GM19328 (cell line): ENCODE measurements around the gene TADA3.

Experiments used
- ATAC-seq: cut with Tn5 transposase; IDR thresholded peaks from one replicate; pipeline ENCODE4 v1.9.1; 2021; ENCODE audit warnings: mild to moderate bottlenecking, moderate library complexity; ENCODE audit not compliant: unreplicated experiment

TADA3 gene, protein sequence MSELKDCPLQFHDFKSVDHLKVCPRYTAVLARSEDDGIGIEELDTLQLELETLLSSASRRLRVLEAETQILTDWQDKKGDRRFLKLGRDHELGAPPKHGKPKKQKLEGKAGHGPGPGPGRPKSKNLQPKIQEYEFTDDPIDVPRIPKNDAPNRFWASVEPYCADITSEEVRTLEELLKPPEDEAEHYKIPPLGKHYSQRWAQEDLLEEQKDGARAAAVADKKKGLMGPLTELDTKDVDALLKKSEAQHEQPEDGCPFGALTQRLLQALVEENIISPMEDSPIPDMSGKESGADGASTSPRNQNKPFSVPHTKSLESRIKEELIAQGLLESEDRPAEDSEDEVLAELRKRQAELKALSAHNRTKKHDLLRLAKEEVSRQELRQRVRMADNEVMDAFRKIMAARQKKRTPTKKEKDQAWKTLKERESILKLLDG

DNA sequence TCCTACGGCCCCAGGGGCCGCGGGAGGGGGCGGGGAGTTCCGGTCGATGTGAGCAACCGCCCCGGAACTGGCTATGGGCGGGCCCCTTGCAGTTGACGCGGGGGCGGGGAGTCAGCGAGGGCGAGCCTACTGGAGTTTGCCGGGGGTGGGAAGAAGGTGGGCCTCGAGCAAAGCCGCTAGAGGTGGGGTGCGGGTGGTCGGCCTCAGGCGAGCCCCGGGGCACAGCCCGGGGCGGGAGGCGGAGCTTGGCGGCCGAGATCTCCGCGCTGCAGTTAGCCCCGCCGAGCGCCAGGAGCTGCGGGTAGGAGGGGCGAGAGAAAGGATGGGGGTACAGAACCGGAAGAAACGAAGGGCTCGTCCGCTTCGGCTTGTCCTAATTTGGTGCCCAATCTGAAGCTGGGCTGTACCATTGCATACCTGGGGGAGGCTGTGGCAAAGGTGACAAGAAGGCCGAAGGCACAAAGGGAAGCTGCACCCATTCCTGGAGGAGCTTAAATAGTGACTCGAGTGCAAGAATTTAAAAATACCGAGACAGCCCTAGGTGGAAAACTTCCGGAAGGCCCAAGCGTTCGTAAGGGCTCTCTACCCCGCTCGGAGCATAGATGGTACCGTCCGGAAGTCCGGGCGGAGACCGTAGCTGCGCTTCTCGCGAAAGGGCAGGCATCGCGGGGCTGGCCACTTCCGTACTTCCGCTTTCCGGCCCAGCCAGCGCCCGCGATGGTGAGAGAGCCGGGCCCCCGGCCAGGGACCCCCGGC lies at the start of gene TADA3, which contains the start of gene ARPC4:
TADA3 (minus strand) TSS at position 69 of the 756 bp plus-strand sequence. CDS start 1,007 bp downstream, outside the sequence.
ARPC4 (plus strand) TSS at position 678 of the 756 bp plus-strand sequence; CDS start at position 718, 40 bp downstream.
- ATAC-seq, result peak; percentile 69

DNA sequence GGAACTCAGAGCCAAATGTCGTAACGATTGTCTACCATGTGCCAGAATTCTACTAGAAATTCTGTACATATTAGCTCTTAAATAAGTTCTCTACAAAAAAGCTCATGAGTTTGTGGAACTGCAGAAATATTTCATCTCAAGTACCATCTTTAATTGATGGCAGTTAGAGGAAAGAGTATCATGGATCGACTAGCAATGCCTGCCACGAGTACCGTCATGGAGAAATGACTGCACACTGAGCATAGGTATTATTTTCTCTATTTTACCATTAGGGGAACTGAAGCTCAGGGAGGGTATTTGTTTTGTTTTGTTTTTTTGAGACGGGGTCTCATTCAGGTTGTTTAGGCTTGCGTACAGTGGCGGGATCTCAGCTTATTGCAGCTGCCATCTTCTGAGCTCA lies 48.7 kb upstream of the TADA3 start:
- ATAC-seq, result no peak

DNA sequence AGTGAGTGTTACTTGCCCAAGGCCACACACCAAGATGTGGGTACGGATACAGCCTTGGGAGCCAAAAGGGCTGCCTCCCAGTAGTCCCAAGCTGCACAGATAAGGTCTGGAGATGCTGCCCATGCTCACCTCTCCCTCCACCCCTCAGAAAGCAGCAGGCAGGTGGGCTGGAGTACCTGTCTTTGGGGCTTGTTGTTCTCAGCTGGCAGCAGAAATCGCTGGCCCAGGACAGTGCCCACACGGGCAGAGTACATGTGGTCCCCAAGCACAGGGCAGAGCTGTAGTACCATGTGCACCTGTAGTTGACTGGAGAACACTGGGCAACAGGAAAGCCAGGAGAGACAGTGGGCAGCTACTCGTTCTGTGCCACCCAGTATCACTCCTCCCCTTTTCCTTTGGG lies 46.6 kb upstream of the TADA3 start:
- ATAC-seq, result no peak

DNA sequence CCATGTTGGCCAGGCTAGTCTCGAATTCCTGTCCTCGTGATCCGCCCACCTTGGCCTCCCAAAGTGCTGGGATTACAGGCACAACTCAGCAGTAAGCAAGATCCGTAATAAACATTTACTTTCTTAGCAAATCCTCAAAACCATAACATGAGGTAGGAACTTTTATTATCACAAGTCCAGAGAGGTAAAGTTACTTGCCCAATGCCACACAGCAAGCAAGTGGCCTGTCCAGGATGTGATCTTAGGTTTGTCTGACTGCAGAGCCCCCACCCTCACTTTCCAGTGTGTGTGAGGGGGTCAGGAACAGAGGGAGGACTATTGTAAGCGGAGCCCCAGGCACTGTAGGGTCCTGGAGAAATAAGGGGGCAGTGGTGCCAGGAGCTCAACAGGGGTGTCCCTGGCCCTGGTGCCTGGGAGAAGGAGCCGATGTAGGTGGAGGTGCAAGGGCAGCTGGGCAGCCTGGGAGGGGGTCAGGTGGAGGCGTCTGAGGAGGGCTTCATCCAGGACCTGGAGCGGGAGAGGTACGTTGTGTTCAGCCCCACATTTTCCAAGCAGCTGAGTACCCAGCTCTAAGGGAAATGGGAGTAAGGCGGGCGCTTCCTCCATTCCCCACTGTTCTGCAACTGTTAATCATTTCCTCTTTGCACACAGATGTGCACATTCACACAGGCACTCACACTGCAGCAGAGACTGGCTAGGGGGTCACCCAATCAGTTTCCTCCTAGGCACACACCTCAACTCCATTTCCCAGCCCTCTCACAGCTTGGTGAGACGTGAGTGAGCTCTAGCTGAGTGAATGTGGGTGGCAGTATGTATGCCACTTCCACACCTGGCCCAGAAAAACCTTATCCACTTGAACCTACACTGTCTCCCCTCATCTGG lies 45.7 kb upstream of the TADA3 start:
- ATAC-seq, result no peak

DNA sequence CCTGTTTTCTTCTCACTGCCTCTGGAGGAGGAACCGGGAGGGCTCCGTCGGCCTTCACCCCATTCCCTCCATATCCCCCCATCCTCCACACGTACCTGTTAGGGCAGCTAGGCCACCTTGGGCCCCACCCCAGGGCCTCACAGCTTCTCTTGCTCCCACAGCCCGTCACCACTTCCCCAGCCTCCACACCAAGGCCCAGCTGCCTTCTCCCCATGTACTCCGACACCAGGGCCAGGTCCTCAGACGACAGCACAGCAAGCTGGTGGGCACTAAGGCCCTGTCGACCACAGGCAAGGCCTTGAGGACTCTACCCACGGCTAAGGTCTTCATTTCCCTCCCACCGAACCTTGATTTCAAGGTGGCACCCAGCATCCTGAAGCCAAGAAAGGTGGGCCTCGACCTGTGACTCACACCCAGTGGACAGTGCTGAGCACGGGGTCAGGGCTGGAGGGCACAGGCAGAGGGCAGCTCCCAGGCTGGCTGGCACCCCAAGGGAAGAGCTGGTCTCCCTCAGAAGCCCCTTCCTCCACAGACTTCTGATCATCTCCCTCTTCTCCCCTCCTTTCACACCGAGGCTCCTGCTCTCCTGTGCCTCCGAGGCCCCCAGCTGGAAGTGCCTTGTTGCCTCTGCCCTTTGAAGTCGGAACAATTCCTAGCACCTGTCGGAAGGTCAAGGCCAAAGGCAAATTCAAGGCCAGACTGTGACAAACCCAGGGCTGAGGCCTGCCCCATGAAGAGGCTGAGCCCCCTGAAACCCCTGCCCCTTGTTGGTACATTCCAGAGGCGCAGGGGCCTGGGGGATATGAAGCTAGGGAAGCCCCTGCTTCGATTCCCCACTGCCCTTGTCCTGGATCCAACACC lies 42.5 kb upstream of the TADA3 start:
- ATAC-seq, result no peak

DNA sequence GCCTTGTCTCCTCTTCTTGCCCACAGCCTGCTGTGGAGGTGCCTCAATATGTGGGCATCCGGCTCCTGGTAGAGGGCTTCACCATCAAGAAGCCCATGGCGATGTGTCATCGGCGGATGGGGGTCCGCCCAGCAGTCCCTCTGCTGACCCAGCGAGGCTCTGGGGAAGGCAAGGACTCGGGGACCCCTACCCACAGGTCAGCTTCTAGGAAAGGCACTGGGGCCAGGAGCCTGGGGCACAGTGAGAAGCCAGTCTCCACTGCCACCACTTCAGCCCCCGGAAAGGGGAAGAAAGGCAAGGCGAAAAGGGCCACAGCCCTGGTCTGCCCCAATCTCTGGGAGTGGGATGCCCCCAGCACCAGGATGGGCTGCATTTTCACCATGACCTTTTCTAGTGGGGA lies 40.8 kb upstream of the TADA3 start:
- ATAC-seq, result no peak

DNA sequence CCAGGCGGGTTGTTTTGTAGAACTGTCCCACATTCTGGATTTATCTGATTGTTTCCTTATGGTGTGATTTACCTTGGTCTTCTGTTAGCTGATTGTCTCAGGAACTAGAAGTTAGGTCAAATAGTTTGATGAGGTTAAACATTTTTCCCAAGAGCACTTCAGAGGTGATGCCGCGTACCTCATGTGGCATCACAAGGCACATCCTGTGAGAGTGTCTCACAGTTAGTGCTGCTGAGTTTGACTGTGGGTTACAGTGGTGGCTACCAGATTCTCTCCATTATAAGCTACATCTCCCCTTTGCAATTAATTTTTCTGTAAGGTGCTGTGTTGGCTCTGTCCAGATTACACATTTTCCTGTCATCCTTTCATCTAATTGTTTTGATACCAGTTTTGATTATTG lies 39.0 kb upstream of the TADA3 start:
- ATAC-seq, result no peak

DNA sequence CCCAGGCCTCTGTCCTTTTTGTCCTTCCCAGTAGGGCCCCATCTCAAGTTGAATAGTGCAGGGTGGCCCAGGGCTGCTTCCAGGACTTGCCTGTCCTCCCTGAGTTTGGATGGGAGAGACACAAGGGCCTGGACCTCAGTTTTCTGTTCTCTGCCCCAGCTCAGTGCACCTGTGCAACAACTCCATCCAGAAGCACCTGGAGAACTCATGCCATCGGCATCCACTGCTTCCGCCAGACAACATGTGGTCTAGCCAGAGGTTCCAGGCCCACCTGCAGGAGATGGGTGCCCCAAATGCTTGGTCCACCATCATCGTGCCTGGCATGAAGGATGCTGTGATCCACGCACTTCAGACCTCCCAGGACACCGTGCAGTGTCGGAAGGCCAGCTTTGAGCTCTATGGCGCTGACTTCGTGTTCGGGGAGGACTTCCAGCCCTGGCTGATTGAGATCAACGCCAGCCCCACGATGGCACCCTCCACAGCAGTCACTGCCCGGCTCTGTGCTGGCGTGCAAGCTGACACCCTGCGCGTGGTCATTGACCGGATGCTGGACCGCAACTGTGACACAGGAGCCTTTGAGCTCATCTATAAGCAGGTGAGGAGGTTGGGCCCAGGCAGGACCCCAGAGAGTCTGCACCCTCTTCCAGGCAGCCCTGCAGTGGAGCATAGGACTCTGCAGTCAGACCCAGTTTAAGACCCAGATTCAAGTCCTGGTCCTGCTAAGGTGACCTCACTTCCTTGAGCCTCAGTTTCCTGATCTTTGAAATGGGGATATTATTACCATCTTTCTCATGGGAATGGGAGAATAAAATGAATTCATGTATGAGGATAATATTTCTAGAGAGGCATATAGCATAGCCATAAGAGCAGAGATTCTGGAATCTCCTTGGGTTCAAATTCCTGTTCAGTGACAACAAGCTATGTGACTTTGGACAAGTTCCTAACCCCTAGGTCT lies 36.8 kb upstream of the TADA3 start:
- no peak for ATAC-seq

DNA sequence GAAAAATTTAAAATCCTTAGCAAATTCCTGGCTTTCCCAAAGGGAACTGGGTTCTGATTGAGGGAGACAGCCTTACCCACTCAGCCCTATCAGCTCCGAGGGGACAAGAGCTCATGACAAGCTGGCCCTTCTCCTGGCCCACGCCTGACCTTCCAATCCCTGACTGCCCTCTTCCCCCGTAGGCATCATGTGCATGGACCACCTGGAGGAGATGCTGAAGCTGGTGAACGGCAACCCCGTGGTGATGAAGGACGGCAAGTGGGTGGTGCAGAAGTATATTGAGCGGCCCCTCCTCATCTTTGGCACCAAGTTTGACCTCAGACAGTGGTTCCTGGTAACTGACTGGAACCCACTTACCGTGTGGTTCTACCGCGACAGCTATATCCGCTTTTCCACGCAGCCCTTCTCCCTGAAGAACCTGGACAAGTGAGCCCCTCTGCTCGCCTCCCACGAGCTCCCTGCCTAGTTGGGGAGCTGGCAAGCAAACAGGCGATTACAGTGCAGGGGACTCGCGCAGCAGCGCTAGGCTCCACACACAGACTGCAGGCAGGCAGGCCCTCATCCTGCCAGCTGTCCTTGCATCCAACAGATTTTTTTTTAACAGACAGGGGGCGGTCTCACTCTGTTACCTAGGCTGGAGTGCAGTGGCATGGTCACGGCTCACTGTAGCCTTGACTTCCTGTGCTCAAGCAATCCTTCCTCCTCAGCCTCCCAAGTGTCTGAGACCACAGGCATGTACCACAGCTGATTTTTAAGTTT lies 34.7 kb upstream of the TADA3 start:
- ATAC-seq, result no peak

DNA sequence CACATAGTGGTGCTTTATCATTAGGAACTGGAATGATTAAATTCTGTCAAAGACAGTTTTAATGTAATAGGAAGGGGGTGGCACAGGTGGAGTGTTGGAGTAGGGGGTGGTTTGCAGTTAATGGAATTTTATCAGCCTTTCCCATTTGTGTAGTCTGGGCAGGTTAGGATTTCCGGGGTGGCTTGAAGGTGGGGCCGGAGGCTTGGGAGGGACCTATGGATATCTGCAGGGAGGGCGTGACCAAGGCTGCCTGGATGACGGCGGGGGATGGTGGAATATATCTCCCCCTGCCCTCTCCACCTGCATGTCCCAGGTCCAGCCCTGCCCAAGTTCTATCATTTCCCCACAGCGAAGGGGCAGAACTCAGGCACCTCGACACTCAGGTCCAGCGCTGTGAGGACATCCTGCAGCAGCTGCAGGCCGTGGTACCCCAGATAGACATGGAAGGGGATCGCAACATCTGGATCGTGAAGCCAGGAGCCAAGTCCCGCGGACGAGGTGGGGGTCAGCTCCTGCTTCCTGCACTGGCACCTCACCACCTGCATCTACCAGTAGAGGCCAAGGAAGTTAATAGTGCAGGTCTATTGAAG lies 33.3 kb upstream of the TADA3 start:
- no peak for ATAC-seq

DNA sequence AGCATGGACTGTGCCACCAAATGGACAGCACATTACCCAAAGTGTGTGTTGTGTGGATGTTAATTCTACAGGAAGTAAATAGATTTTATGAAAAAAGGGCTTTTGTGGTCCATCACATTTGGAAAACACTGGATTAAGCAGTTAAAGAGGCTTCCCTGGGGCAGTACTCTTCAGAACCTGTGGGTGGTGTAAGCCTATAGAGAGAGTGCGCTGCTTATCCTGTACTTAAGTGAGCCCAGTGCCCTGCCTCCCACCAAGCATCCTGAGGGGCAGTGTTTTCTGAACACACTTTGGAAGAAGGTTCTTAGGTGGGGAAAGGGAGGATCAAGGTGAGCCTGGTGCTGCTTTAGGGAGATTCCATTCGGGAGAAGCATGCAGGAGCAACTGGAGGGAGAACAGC lies 28.7 kb upstream of the TADA3 start:
- ATAC-seq, result no peak

DNA sequence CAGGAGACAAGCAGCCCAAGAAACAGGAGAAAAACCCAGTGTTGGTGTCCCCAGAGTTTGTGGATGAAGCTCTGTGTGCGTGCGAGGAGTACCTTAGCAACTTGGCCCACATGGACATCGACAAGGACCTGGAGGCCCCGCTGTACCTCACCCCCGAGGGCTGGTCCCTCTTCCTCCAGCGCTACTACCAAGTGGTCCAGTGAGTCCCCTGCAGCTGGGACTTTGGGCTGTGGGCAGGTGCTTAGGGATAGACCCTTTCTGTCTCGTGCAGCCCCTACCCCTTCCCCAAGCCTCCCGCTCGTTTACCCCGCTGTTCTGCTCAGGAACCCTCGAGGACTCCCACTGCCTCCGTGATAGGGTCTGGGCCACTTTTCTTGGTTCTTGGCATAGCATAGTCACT lies 28.3 kb upstream of the TADA3 start:
- no peak for ATAC-seq

DNA sequence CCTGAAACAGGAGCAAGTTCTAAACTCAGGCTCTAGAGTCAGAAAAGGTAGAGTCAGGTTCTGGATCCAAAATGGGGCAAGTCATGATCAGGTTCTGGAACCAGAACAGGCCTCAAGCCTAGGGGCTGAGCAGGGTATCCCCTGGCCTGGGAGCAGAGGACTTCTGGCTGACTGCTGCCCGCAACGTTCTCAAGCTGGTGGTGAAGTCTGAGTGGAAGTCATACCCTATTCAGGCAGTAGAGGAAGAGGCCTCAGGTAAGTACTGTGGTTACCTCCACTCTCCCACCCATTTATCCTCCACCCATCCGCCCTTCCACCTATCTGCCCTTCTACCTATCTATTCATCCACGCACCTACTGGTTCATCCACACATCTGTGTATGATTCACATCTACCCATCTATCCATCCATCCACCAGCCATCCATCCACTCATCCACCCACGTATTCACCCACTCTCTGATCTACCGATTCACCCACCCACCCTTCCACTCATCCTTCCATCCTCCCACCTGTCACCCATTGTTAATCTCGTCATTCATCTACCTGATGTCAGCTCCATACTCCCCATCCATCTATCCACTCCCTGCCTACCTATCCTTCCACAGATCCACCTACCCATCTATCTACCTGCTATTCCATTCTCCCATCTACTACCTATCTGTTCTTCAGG lies 26.5 kb upstream of the TADA3 start:
- no peak for ATAC-seq

DNA sequence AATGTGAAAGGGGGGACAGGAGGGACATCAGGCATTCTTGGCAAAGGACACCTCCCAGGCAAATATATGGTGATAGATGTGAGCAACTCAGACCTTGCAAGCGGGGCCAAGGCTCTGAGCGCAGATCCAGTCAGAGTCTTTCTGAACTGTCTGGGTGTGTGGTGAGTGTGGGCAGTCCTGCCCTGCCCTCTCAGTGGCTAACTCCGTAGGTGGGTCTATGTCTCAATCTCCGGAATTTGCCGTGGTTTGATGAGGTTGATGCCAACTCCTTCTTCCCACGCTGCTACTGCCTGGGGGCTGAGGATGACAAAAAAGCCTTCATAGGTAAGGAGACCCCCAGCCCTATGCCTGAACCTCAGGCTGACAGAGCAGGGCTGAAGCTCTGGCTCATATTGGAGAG lies 25.2 kb upstream of the TADA3 start:
- no peak for ATAC-seq

DNA sequence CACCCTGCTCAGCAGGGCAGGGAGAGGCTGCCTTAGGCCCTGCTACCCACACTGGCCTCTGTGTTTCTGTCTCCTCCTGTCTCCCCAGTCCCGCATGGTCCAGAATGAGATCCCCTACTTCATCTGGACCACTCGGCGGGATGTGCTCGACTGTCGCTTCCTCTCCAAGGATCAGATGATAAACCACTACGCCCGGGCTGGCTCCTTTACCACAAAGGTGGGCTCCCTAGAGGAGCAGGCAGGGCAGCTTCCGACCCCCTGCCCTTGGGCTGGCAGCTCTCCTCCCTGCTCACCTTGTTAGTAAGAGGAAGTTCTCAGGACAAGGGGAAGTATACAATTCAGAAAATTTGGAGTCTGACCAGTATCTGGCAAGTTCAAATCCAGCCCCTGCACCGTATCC lies 23.7 kb upstream of the TADA3 start:
- ATAC-seq, result no peak

DNA sequence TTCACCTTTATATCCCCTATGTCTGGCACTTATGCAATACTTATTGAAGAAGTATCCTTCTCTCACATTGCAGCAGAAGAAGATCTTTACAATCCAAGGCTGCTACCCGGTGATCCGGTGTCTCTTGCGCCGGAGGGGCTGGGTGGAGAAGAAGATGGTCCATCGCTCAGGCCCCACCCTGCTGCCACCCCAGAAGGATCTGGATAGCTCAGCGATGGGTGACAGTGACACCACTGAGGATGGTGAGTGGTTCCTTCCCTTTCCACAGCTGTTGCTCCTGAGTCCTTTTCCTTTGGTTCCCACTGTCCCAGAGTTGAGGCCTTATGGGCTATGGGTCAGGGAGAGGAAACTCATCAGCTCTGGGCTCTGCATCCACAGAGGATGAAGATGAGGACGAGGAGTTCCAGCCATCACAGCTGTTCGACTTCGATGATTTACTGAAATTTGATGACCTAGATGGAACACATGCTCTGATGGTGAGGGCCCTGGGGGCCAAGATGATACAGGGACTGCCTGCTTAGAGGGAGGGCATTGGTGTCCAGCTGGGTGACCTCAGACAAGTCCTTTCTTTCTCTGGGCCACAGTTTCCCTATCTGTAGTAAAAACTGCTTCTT lies 20.7 kb upstream of the TADA3 start:
- ATAC-seq, result no peak

DNA sequence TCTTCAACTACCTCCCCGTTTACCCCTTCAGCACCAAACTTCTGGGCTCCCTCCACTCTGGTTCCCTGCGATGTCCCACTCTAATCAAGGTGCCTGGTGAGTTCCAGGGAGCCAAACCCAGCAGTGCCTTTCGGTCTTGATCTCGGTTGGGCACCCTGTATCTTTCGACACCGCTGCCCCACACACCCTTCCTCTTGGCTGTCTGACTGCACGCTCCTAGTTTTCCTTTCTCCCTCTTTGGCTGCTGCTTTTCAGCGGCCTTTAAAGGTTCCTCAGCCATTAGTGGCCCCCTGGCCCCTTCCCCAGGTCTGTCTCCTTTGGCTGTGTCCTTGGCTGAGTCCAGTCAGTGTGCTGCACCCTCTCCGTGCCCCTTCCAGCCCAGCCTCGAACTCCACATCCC lies 18.6 kb upstream of the TADA3 start:
- ATAC-seq, result no peak
